ENCODE results near the gene STIMATE.

GRCh38 chr3:52809662-52810377 lies 87.5 kb downstream of the STIMATE start:
- TF ChIP-seq CTCF (IDR thresholded peaks at IDR 0.05) (no peak), POLR2AphosphoS5 (IDR thresholded peaks at IDR 0.05; ENCODE audit: low read depth, low read length) (no peak)

Data from Panc1 (cell line).